DOHH2 (cell line): ENCODE measurements around the gene PPFIA4.

Source experiments
- CTCF ChIP-seq: fragments of 200-600 bp; sonication (generic); IDR thresholded peaks from one replicate; pipeline ENCODE4 v1.5.1; 2014; ENCODE audit warnings: antibody characterized with exemption, mild to moderate bottlenecking, low read depth, low read length; ENCODE audit not compliant: poor library complexity, severe bottlenecking
- EZH2phosphoT487 ChIP-seq: fragments of 200-600 bp; sonication (generic); IDR thresholded peaks from 2 replicates; pipeline ENCODE4 v1.6.1; 2017; ENCODE audit warnings: borderline replicate concordance, mild to moderate bottlenecking, antibody characterized with exemption, low read length, moderate library complexity, mixed read lengths

GRCh38 chr1:203051841-203052324 lies 25.6 kb downstream of the PPFIA4 start:
- TF ChIP-seq CTCF (no peak), EZH2phosphoT487 (no peak)
